ENCODE measurements around the gene BRCA1.
"Not testable (repeated sequence)": the region's sequence is repeated elsewhere in the genome, so short reads cannot be mapped to it uniquely, and the experiment has no call there.

BRCA1 gene

DNA sequence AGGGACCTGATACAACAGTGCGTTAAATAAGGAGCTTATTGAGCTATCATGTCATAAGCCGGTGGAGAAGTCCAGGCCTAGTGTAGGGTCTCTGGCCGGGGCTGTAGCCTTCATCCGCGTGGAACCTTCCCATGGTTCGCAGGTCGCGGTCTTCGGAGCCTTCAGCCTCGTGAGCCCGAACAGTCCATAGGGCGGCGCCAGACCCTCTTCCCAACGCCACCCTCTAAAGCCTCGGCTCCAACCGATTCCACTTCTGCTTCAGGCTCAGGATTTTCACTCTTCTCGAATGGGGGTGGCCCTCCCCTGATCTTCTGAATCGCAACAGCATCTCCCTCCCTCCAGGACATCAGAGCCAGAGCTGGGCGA, 10.3 kb upstream of the BRCA1 start:
- no peak overlapping the region for H3K4me3 ChIP-seq (ENCODE audit: low read depth, low read length)
- DNase-seq (ENCODE audit: low read depth, low spot score), result no peak
- TF ChIP-seq, protein P1, sequence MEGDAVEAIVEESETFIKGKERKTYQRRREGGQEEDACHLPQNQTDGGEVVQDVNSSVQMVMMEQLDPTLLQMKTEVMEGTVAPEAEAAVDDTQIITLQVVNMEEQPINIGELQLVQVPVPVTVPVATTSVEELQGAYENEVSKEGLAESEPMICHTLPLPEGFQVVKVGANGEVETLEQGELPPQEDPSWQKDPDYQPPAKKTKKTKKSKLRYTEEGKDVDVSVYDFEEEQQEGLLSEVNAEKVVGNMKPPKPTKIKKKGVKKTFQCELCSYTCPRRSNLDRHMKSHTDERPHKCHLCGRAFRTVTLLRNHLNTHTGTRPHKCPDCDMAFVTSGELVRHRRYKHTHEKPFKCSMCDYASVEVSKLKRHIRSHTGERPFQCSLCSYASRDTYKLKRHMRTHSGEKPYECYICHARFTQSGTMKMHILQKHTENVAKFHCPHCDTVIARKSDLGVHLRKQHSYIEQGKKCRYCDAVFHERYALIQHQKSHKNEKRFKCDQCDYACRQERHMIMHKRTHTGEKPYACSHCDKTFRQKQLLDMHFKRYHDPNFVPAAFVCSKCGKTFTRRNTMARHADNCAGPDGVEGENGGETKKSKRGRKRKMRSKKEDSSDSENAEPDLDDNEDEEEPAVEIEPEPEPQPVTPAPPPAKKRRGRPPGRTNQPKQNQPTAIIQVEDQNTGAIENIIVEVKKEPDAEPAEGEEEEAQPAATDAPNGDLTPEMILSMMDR (IDR thresholded peaks at IDR 0.05; ENCODE audit: low read depth, low read length), result no peak
- in situ Hi-C loops (cut with HindIII; ENCODE audit: low sequenced_read_pairs), result no loop called here

DNA sequence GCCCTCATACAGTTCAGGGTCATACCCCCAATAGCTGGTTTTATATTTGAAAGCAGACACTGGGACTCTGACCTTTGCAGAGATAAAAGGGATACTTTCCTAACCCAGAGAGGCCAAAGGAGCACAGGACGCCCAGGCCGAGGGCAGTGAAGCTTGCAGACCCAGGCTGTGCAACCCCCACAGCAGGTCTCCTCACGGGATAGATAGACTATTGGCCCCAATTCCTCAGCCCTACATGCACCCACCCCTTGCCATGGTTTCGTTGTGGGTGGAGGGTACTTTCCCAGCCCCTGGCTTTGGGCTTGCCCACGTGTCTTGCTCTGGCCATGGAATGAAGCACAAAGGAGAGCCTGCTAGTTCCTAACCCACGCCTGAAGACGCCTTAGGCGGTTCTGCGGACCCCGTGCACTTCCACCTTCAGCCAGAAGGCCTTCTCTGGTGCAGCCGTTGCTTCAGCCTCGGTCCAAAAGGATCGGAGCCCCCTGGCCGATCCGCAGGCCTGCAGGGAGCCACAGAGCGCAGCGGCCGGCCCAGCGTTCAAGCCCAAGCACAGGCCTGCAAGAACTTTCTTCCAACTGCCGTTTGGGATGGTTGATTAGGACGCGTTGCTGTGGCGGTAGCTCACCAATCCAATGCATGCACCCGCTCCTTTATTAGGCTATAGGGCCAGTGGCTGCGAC, 9.8 kb upstream of the BRCA1 start:
- DNase-seq (ENCODE audit: low read depth, low spot score), result no peak
- TF ChIP-seq, protein P1 (IDR thresholded peaks at IDR 0.05; ENCODE audit: low read depth, low read length), result no peak
- in situ Hi-C loops (cut with HindIII; ENCODE audit: low sequenced_read_pairs), result no loop called here
- no peak overlapping the region for H3K4me3 ChIP-seq (ENCODE audit: low read depth, low read length)

DNA sequence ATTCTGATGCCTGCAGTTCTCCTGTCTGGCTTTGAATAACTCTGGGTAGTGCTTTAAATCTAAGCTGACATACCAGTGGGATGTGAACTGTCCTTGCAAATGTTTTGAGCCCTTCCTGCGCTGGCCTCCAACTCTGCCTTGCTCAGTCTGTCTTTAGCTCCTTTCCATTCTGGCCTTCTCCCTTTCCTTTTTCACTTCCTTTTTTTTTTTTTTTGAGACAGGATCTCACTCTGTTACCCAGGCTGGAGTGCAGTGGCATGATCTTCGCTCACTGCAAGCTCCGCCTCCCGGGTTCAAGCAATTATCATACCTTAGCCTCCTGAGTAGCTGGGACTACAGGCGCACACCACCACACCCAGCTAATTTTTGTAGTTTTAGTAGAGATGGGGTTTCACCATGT, 8.3 kb upstream of the BRCA1 start:
- in situ Hi-C loops (cut with HindIII; ENCODE audit: low sequenced_read_pairs); H3K4me3 ChIP-seq (ENCODE audit: low read depth, low read length); DNase-seq (ENCODE audit: low read depth, low spot score): not testable (repeated sequence)

DNA sequence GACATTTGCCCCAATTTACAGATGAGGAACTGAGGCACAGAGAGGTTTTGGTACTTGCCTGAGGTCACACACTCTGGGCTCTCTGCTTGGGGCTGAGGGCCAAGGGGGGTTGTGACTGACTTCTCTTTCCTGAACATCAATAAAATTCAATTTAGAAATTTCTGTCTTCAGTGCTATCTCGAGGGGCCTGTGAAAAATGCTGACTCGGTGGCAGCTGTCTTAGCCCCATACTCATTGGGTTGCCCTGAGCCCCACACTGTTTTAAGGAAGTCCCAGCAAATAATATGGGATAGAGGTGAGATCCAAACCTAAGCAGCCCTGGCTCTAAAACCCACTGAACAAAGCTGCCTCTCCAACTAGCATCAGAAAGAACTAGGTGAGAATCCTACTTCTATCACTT, 7.0 kb upstream of the BRCA1 start:
- in situ Hi-C loops (cut with HindIII; ENCODE audit: low sequenced_read_pairs), result no loop called here
- TF ChIP-seq, protein P1 (IDR thresholded peaks at IDR 0.05; ENCODE audit: low read depth, low read length), result no peak
- H3K4me3 ChIP-seq (ENCODE audit: low read depth, low read length), result no peak overlapping the region
- DNase-seq (ENCODE audit: low read depth, low spot score), result no peak

DNA sequence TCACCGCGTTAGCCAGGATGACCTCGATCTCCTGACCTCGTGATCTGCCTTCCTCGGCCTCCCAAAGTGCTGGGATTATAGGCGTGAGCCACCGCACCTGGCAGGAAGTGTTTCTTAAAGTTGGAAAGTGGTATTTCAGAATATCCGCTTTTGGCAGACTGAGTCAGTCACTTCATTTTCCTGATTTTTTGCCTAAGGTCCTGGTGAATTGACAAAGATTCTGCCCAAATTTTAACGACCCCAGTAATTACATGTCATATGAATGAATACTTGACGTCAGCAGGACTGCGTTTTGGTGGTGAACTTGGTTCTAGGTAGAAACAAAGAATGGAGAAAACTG, 4.5 kb upstream of the BRCA1 start:
- in situ Hi-C loops (cut with HindIII; ENCODE audit: low sequenced_read_pairs), result no loop called here
- no peak overlapping the region for H3K4me3 ChIP-seq (ENCODE audit: low read depth, low read length)
- DNase-seq (ENCODE audit: low read depth, low spot score), result no peak
- TF ChIP-seq, protein P1 (IDR thresholded peaks at IDR 0.05; ENCODE audit: low read depth, low read length), result no peak

DNA sequence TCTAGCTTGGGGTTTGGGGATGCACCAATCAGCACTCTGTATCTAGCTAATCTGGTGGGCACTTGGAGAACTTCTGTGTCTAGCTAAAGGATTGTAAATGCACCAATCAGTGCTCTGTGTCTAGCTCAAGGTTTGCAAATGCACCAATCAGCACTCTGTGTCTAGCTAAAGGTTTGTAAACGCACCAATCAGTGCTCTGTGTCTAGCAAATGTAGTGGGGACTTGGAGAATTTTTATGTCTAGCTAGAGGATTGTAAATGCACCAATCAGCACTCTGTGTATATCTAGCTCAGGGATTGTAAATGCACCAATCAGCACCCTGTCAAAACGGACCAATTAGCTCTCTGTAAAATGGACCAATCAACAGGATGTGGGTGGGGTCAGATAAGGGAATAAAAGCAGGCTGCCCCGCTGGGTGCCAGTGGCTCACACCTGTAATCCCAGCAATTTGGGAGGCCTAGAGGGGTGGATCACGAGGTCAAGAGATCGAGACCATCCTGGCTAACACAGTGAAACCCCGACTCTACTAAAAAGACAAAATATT, 2.2 kb upstream of the BRCA1 start:
- H3K4me3 ChIP-seq (ENCODE audit: low read depth, low read length); in situ Hi-C loops (cut with HindIII; ENCODE audit: low sequenced_read_pairs); DNase-seq (ENCODE audit: low read depth, low spot score): not testable (repeated sequence)

DNA sequence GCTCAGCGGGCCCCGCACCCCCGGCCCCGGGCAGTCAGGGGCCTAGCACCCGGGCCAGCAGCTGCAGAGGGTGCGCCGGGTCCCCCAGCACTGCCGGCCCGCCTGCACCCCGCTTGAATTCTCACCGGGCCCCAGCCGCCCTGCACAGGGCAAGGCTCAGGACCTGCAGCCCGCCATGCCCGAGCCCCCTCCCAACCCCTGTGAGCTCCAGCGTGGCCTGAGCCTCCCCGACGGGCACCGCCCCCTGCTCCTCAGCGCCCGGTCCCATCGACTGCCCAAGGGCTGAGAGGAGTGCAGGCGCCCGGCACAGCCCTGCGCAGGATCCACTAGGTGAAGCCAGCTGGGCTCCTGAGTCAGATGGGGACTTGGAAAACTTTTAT, 1.7 kb upstream of the BRCA1 start:
- no peak overlapping the region for H3K4me3 ChIP-seq (ENCODE audit: low read depth, low read length)
- TF ChIP-seq, protein P1 (IDR thresholded peaks at IDR 0.05; ENCODE audit: low read depth, low read length), result no peak
- no peak for DNase-seq (ENCODE audit: low read depth, low spot score)
- in situ Hi-C loops (cut with HindIII; ENCODE audit: low sequenced_read_pairs), result no loop called here
